ENCODE data around the gene DZIP3. TPM values are rescaled to one million over a fixed set of nuclear protein-coding genes. Genes with fewer than 3 reads are reported as not detected.
"Not testable (repeated sequence)": the region's sequence is repeated elsewhere in the genome, so short reads cannot be mapped to it uniquely, and the experiment has no call there.

Gene DZIP3
- total RNA-seq, 2 donors from 2014 or later, result 3.6 to 8.8 TPM

DNA sequence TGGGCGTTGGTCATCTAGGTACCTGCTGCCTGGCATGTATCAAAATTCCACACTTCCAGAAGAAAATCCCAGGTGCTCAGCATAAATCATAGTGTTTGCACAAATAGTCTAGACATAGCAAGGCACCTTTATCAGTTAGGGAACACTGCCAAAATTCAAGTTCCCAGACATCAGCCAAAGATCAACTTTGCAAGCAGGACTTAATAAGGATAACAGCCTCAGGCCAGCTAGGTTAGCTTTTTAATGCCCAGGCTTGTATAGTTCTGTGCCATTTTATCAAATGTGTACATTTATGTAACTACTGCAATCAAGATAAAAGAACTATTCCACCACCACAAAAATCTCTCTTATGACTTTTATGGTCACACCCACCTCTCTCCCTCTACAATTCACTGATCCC, 30.7 kb downstream of the DZIP3 start:
- Histone ChIP-seq H3K9me3 (no peaks in the 10 kb centered on the region), H3K27ac (no peak overlapping the region), H3K27me3 (no peaks in the 10 kb centered on the region), H3K4me1 (peaks cover 7% of the 10 kb centered on the region), H3K4me3 (no peak overlapping the region), H3K36me3 (replicated peaks in 1 of 2; ENCODE audit: insufficient read depth in 1 of 2, low read depth in 2 of 2) (no peaks in the 10 kb centered on the region)
- 24 to 33% methylated on average over 1 of the region's 1 CpG for WGBS, 2 donors
- TF ChIP-seq, protein P1, sequence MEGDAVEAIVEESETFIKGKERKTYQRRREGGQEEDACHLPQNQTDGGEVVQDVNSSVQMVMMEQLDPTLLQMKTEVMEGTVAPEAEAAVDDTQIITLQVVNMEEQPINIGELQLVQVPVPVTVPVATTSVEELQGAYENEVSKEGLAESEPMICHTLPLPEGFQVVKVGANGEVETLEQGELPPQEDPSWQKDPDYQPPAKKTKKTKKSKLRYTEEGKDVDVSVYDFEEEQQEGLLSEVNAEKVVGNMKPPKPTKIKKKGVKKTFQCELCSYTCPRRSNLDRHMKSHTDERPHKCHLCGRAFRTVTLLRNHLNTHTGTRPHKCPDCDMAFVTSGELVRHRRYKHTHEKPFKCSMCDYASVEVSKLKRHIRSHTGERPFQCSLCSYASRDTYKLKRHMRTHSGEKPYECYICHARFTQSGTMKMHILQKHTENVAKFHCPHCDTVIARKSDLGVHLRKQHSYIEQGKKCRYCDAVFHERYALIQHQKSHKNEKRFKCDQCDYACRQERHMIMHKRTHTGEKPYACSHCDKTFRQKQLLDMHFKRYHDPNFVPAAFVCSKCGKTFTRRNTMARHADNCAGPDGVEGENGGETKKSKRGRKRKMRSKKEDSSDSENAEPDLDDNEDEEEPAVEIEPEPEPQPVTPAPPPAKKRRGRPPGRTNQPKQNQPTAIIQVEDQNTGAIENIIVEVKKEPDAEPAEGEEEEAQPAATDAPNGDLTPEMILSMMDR (IDR thresholded peaks at IDR 0.05), result no peak
- TF ChIP-seq POLR2A (IDR thresholded peaks at IDR 0.05), result no peak
- intact Hi-C loops (cut with DNase I), result no loop called here
- ATAC-seq, result no peak
- DNase-seq, result no peak

DNA sequence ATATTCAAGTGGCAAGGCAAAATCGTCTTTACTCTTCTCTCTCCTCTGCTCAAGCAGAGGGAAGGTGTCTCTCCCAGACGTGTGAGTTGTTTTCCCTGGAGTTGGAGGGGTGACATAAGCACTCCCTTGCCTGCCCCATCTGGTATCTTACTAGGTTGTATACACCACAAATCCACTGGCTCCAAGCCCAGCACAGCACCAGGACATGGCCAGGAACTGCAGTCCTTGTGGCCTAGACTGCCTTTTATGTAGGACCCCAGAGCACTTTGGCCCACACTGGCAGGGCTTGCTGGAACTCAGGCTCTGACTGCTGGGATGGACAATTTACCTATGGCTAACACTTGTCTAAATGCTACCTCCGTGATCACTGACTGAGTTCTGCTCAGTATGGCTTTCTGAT, 34.0 kb downstream of the DZIP3 start:
- H3K27ac ChIP-seq, result no peak overlapping the region
- no peak overlapping the region for H3K4me3 ChIP-seq
- H3K4me1 ChIP-seq, result peaks cover 8% of the 10 kb centered on the region
- intact Hi-C loops (cut with DNase I), result no loop called here
- WGBS, 2 donors, result 66 to 75% methylated on average over 3 of the region's 3 CpGs
- TF ChIP-seq, protein P1 (IDR thresholded peaks at IDR 0.05), result no peak
- no peaks in the 10 kb centered on the region for H3K27me3 ChIP-seq
- H3K36me3 ChIP-seq (replicated peaks in 1 of 2; ENCODE audit: insufficient read depth in 1 of 2, low read depth in 2 of 2), result no peaks in the 10 kb centered on the region
- DNase-seq (peak in 2 of 4 donors; percentile 10 to 13), ATAC-seq (no peak)
- no peaks in the 10 kb centered on the region for H3K9me3 ChIP-seq

DNA sequence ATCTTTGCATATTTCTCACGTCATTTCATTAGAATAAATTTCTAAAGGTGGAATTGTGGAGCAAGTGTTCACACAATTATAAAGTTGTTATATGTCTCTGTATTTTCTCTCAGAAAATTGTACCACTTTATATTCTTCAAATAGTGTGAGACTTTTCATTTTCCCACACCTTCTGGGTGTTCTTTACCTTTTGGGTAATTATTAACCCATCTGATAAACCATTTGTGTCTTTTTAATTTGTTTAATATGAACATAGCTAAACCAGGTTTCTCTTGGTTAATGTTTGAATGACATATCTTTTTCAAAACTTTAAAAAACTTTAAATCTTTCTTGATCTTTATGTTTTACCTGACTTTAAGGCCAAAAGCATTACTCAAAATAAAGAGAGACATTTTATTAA, 40.5 kb downstream of the DZIP3 start:
- WGBS, 2 donors, result 46 to 63% methylated on average over 1 of the region's 1 CpG
- TF ChIP-seq, protein P1 (IDR thresholded peaks at IDR 0.05), result no peak
- TF ChIP-seq POLR2A (IDR thresholded peaks at IDR 0.05), result no peak
- peak; percentile 58 for ATAC-seq

DNA sequence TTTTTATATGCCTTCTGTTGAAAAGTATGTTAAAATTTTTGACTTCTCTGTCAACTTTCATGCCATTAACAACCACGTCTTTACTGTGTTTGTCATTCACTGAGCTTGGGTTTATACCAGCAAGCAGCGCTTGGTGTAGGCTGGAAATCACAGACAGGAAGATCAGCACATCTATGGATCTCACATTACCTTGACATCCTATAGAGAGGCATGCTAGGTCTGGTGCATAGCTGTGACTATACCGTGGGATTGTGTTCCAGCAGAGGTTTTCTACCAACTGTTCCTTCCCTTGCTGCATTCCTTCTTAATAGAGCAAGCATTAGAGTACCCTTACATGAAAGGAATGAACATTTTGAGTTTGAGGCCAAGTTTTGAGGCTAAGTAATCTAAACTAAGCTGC, 53.0 kb downstream of the DZIP3 start:
- 93 to 95% methylated on average over 3 of the region's 3 CpGs for WGBS, 2 donors
- Histone ChIP-seq H3K36me3 (replicated peaks in 1 of 2; ENCODE audit: insufficient read depth in 1 of 2, low read depth in 2 of 2) (no peaks in the 10 kb centered on the region), H3K27me3 (no peaks in the 10 kb centered on the region), H3K9me3 (no peaks in the 10 kb centered on the region), H3K4me1 (no peaks in the 10 kb centered on the region), H3K4me3 (no peak overlapping the region), H3K27ac (no peak overlapping the region)
- TF ChIP-seq, protein P1 (IDR thresholded peaks at IDR 0.05), result no peak
- TF ChIP-seq POLR2A (IDR thresholded peaks at IDR 0.05), result no peak
- intact Hi-C loops (cut with DNase I), result no loop called here
- no peak for ATAC-seq
- DNase-seq, result no peak

More for the DNA sequence above, 40.5 kb downstream of the DZIP3 start:
- intact Hi-C loops (cut with DNase I), result no loop called here
- Histone ChIP-seq H3K9me3 (no peaks in the 10 kb centered on the region), H3K4me1 (peaks cover 14% of the 10 kb centered on the region), H3K4me3 (no peak overlapping the region), H3K36me3 (replicated peaks in 1 of 2; ENCODE audit: insufficient read depth in 1 of 2, low read depth in 2 of 2) (no peaks in the 10 kb centered on the region), H3K27ac (no peak overlapping the region), H3K27me3 (no peaks in the 10 kb centered on the region)
- no peak for DNase-seq

DNA sequence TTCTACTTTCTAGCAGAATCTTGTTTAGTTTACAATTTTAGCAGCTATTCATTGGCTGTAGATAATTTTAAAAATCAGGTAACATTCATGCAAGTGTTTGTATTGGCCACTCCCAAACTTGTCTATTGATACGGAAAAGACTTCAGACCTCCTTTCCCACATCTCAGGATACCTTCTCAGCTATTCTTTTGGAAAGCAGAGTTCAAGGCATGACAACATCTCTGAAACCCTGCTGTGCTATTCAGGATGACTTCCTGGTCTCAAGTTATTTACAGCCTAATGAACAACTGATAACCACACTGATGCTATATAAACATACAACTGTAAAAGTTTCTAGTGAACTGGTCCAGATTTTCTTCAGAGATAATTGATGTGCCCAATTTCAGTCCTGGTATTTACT, 55.8 kb downstream of the DZIP3 start:
- no peak for DNase-seq
- Histone ChIP-seq H3K9me3 (no peaks in the 10 kb centered on the region), H3K27me3 (no peaks in the 10 kb centered on the region), H3K27ac (no peak overlapping the region), H3K36me3 (replicated peaks in 1 of 2; ENCODE audit: insufficient read depth in 1 of 2, low read depth in 2 of 2) (no peaks in the 10 kb centered on the region), H3K4me3 (no peak overlapping the region), H3K4me1 (no peaks in the 10 kb centered on the region)
- 88% methylated on average over 1 of the region's 1 CpG for WGBS, 2 donors
- TF ChIP-seq POLR2A (IDR thresholded peaks at IDR 0.05), result no peak
- ATAC-seq, result no peak
- intact Hi-C loops (cut with DNase I), result no loop called here

DNA sequence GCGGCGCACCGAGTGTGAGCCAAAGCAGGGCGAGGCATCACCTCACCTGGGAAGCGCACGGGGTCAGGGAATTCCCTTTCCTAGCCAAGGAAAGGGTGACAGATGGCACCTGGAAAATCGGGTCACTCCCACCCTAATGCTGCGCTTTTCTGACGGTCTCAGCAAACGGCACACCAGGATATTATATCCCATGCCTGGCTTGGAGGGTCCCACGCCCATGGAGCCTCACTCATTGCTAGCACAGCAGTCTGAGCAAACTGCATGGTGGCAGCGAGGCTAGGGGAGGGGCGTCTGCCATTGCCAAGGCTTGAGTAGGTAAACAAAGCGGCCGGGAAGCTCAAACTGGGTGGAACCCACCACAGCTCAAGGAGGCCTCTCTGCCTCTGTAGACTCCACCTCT, 66.1 kb downstream of the DZIP3 start:
- H3K4me3 ChIP-seq; H3K9me3 ChIP-seq; H3K27ac ChIP-seq; H3K4me1 ChIP-seq; ATAC-seq; H3K36me3 ChIP-seq (replicated peaks in 1 of 2; ENCODE audit: insufficient read depth in 1 of 2, low read depth in 2 of 2); DNase-seq; H3K27me3 ChIP-seq; intact Hi-C loops (cut with DNase I): not testable (repeated sequence)
- 94 to 100% methylated on average over 15 of the region's 15 CpGs for WGBS, 2 donors

All from body of pancreas (tissue), 4 donors.